ENCODE results near the gene SCPEP1.

SCPEP1 gene

GRCh38 chr17:57004944-57005579 lies 27.1 kb downstream of the SCPEP1 start:
- ChIA-PET CTCF (no interaction called here), POLR2A (interaction anchor here (0.7 kb wide), 1 partner anchor 30 kb away, joined by 3 read pairs; no protein-coding TSS in a partner anchor)
- no peak for TF ChIP-seq SP1 (IDR thresholded peaks at IDR 0.05)
- TF ChIP-seq FOXA1 (IDR thresholded peaks at IDR 0.05), result no peak
- no peak for TF ChIP-seq L3MBTL2 (conservative IDR thresholded peaks at IDR 0.05)
- no peak for TF ChIP-seq NFRKB (IDR thresholded peaks at IDR 0.05)
- no peak for TF ChIP-seq SUZ12 (IDR thresholded peaks at IDR 0.05)
- TF ChIP-seq LEF1 (IDR thresholded peaks at IDR 0.05; ENCODE audit: borderline replicate concordance), result no peak
- no peak for TF ChIP-seq CTBP1 (IDR thresholded peaks at IDR 0.05; ENCODE audit: borderline replicate concordance)
- no peak for TF ChIP-seq HDGF (IDR thresholded peaks at IDR 0.05; ENCODE audit: borderline replicate concordance)
- TF ChIP-seq ZNF384 (IDR thresholded peaks at IDR 0.05), result no peak
- TF ChIP-seq, protein P1, sequence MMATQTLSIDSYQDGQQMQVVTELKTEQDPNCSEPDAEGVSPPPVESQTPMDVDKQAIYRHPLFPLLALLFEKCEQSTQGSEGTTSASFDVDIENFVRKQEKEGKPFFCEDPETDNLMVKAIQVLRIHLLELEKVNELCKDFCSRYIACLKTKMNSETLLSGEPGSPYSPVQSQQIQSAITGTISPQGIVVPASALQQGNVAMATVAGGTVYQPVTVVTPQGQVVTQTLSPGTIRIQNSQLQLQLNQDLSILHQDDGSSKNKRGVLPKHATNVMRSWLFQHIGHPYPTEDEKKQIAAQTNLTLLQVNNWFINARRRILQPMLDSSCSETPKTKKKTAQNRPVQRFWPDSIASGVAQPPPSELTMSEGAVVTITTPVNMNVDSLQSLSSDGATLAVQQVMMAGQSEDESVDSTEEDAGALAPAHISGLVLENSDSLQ (IDR thresholded peaks at IDR 0.05), result no peak
- no peak for TF ChIP-seq ELF4 (IDR thresholded peaks at IDR 0.05)
- no peak for TF ChIP-seq BHLHE40 (IDR thresholded peaks at IDR 0.05; ENCODE audit: borderline replicate concordance)
- TF ChIP-seq FOXK2 (IDR thresholded peaks at IDR 0.05), result no peak
- no peak for TF ChIP-seq TARDBP (IDR thresholded peaks at IDR 0.05)
- peak; percentile 43 for DNase-seq (ENCODE audit: extremely low spot score)

- DNase-seq (ENCODE audit: extremely low spot score), result no peak
- ChIA-PET POLR2A (interaction anchor here (0.7 to 1.2 kb wide), 3 partner anchors 28 to 79 kb away, joined by 3 to 4 read pairs (median 3); partner anchors contain the start of genes AKAP1 and SCPEP1), CTCF (interaction anchor here (1.1 kb wide), 1 partner anchor 100 kb away, joined by 3 read pairs; no protein-coding TSS in a partner anchor)
- TF ChIP-seq HDGF (IDR thresholded peaks at IDR 0.05; ENCODE audit: borderline replicate concordance) (no peak), FOXA1 (IDR thresholded peaks at IDR 0.05) (no peak), FOXM1 (IDR thresholded peaks at IDR 0.05; ENCODE audit: borderline replicate concordance) (no peak), ARNT (IDR thresholded peaks at IDR 0.05) (no peak), FOXK2 (IDR thresholded peaks at IDR 0.05) (no peak), CTBP1 (IDR thresholded peaks at IDR 0.05; ENCODE audit: borderline replicate concordance) (no peak), SUZ12 (IDR thresholded peaks at IDR 0.05) (no peak), ZNF384 (IDR thresholded peaks at IDR 0.05) (no peak), L3MBTL2 (conservative IDR thresholded peaks at IDR 0.05) (no peak), SP1 (IDR thresholded peaks at IDR 0.05) (no peak)
- TF ChIP-seq, protein P1 (IDR thresholded peaks at IDR 0.05), result no peak
Measured at GRCh38 chr17:57006040-57006439, 28.1 kb downstream of the SCPEP1 start.

DNA sequence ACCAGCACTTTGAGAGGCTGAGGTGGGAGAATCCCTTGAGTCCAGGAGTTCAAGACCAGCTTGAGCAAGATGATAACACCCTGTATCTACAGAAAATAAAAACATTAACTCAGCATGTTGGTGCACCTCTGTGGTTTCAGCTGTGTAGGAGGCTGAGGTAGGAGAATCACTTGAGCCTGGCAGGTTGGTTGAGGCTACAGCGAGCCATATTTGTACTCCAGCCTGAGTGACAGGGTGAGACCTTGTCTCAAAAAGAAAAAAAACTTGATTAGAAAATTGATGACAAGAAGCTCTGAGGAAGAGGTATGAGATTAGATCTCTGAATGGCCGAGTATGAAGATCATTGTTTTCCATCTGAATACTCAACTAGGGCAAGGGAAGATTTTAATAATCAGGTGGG lies 31.0 kb downstream of the SCPEP1 start:
- TF ChIP-seq SUZ12 (IDR thresholded peaks at IDR 0.05) (no peak), FOXA1 (IDR thresholded peaks at IDR 0.05) (no peak), FOXM1 (IDR thresholded peaks at IDR 0.05; ENCODE audit: borderline replicate concordance) (no peak), L3MBTL2 (conservative IDR thresholded peaks at IDR 0.05) (no peak)
- TF ChIP-seq, protein P1 (IDR thresholded peaks at IDR 0.05), result no peak
- ChIA-PET CTCF (interaction anchor here (0.6 to 0.7 kb wide), 2 partner anchors 73 to 106 kb away, joined by 3 read pairs; no protein-coding TSS in a partner anchor), POLR2A (interaction anchor here (1.5 kb wide), 1 partner anchor 76 kb away, joined by 3 read pairs; the partner anchor contains the start of gene AKAP1)
- no peak for DNase-seq (ENCODE audit: extremely low spot score)

GRCh38 chr17:57009737-57010445 lies 32.0 kb downstream of the SCPEP1 start:
- POLR2A ChIA-PET, result interaction anchor here (1.0 kb wide), 1 partner anchor 13 kb away, joined by 4 read pairs; no protein-coding TSS in a partner anchor
- peak; percentile 82 for DNase-seq (ENCODE audit: extremely low spot score)

GRCh38 chr17:57010487-57010886 lies 32.6 kb downstream of the SCPEP1 start:
- no peak for DNase-seq (ENCODE audit: extremely low spot score)

More at GRCh38 chr17:57009737-57010445, 32.0 kb downstream of the SCPEP1 start:
- CTCF ChIA-PET, result interaction anchor here (0.5 to 1.5 kb wide), 15 partner anchors 8 to 1143 kb away, joined by 3 to 6 read pairs (median 3); no protein-coding TSS in a partner anchor
- no peak for TF ChIP-seq SUZ12 (IDR thresholded peaks at IDR 0.05)
- TF ChIP-seq, protein P1 (IDR thresholded peaks at IDR 0.05), result peak; percentile 84

More at GRCh38 chr17:57010487-57010886, 32.6 kb downstream of the SCPEP1 start:
- CTCF ChIA-PET, result interaction anchor here (0.5 to 1.5 kb wide), 14 partner anchors 9 to 1142 kb away, joined by 3 to 6 read pairs (median 4); no protein-coding TSS in a partner anchor
- TF ChIP-seq ARNT (IDR thresholded peaks at IDR 0.05) (no peak), L3MBTL2 (conservative IDR thresholded peaks at IDR 0.05) (no peak), FOXA1 (IDR thresholded peaks at IDR 0.05) (no peak), ELF4 (IDR thresholded peaks at IDR 0.05) (no peak), BHLHE40 (IDR thresholded peaks at IDR 0.05; ENCODE audit: borderline replicate concordance) (no peak), ZNF384 (IDR thresholded peaks at IDR 0.05) (no peak), HDGF (IDR thresholded peaks at IDR 0.05; ENCODE audit: borderline replicate concordance) (no peak), CTBP1 (IDR thresholded peaks at IDR 0.05; ENCODE audit: borderline replicate concordance) (no peak), FOXK2 (IDR thresholded peaks at IDR 0.05) (no peak), SP1 (IDR thresholded peaks at IDR 0.05) (no peak), TARDBP (IDR thresholded peaks at IDR 0.05) (no peak), SUZ12 (IDR thresholded peaks at IDR 0.05) (no peak)
- TF ChIP-seq, protein P1 (IDR thresholded peaks at IDR 0.05), result no peak
- POLR2A ChIA-PET, result interaction anchor here (1.0 kb wide), 1 partner anchor 13 kb away, joined by 4 read pairs; no protein-coding TSS in a partner anchor

Data from HEK293T (cell line).